Right renal cortex interstitium (tissue), 3 donors: Measurements from ENCODE around the gene ATF4. TPM values are rescaled to one million over a fixed set of nuclear protein-coding genes. Genes with fewer than 3 reads are reported as not detected.

Experiments
- DNase-seq, 3 donors: peaks; one replicate each; pipeline ENCODE4 v3.0.0-alpha.2; 2013; ENCODE audit warnings: low read depth in 3 of 3, low spot score in 2 of 3
- polyA plus RNA-seq, 3 donors: library from polyadenylated mRNA; unstranded; fragments of 120-200 nt; gene quantifications; one replicate each; pipeline ENCODE4 v1.2.1, GENCODE V29; 2013; ENCODE audit not compliant: insufficient read length in 3 of 3

ATF4 gene
- polyA plus RNA-seq: 100 to 1,000 TPM; 298 to 313 (median 309) TPM

- peak; percentile 94 to 100 (median 99) for DNase-seq
Observed at GRCh38 chr22:39520226-39521105, at the start of gene ATF4. Gene ATF4 (plus strand): TSS chr22:39520562. CDS start chr22:39521446, 884 bp downstream.

- DNase-seq: no peak
Observed at GRCh38 chr22:39471381-39472141, 48.8 kb upstream of the ATF4 start.

- DNase-seq: no peak
Observed at GRCh38 chr22:39472570-39473556, 47.5 kb upstream of the ATF4 start.

- no peak for DNase-seq
Observed at GRCh38 chr22:39473851-39474250, 46.5 kb upstream of the ATF4 start.

GRCh38 chr22:39474351-39475111 is 45.8 kb upstream of the ATF4 start:
- DNase-seq: no peak

- DNase-seq: no peak
Observed at GRCh38 chr22:39475337-39475736, 45.0 kb upstream of the ATF4 start.

- no peak for DNase-seq
Observed at GRCh38 chr22:39475902-39476301, 44.5 kb upstream of the ATF4 start.

GRCh38 chr22:39476664-39477063 is 43.7 kb upstream of the ATF4 start:
- no peak for DNase-seq

GRCh38 chr22:39477542-39477941 is 42.8 kb upstream of the ATF4 start:
- no peak for DNase-seq

- DNase-seq: no peak
Observed at GRCh38 chr22:39478441-39478850, 41.9 kb upstream of the ATF4 start.

GRCh38 chr22:39479254-39479653 is 41.1 kb upstream of the ATF4 start:
- no peak for DNase-seq

GRCh38 chr22:39480557-39480956 is 39.8 kb upstream of the ATF4 start:
- DNase-seq: no peak

GRCh38 chr22:39481054-39481453 is 39.3 kb upstream of the ATF4 start:
- no peak for DNase-seq

- no peak for DNase-seq
Observed at GRCh38 chr22:39481595-39481994, 38.8 kb upstream of the ATF4 start.

- DNase-seq: no peak
Observed at GRCh38 chr22:39482768-39483167, 37.6 kb upstream of the ATF4 start.

- no peak for DNase-seq
Observed at GRCh38 chr22:39486951-39487825, 33.2 kb upstream of the ATF4 start.

- no peak for DNase-seq
Observed at GRCh38 chr22:39487826-39488520, 32.4 kb upstream of the ATF4 start.

GRCh38 chr22:39488563-39489083 is 31.7 kb upstream of the ATF4 start:
- no peak for DNase-seq
